Gastroesophageal sphincter (tissue), 4 donors: ENCODE results near the gene TMTC2. TPM values are rescaled to one million over a fixed set of nuclear protein-coding genes. Genes with fewer than 3 reads are reported as not detected.

Source experiments
- ATAC-seq: fragments of 150-250 bp; one replicate; pipeline ENCODE4 v1.9.1; 2016; ENCODE audit warnings: mild to moderate bottlenecking, moderate library complexity
- H3K27ac ChIP-seq, 4 donors: fragments of 200-600 bp; sonication (generic) in 3 of 4; 1 replicate in 3 of 4; 2 replicates in 1 of 4; pipeline ENCODE4 v1.5.1; 2016 to 2019
- H3K27me3 ChIP-seq: fragments of 200-600 bp; sonication (generic); one replicate; pipeline ENCODE4 v1.5.1; 2019
- H3K36me3 ChIP-seq, 2 donors: fragments of 200-600 bp; sonication (generic); one replicate each; pipeline ENCODE4 v1.5.1; 2019; ENCODE audit warnings: control low read depth in 1 of 2
- H3K4me1 ChIP-seq, 3 donors: fragments of 200-600 bp; sonication (generic); 1 replicate in 2 of 3; 2 replicates in 1 of 3; pipeline ENCODE4 v1.5.1; 2016 to 2019; ENCODE audit warnings: control low read depth in 2 of 3
- H3K4me3 ChIP-seq, 2 donors: fragments of 200-600 bp; sonication (generic); one replicate each; pipeline ENCODE4 v1.5.1; 2019; ENCODE audit warnings: mild to moderate bottlenecking in 1 of 2, moderate library complexity in 1 of 2
- H3K9me3 ChIP-seq, 3 donors: fragments of 200-600 bp; sonication (generic); one replicate each; pipeline ENCODE4 v1.5.1; 2017 to 2019; ENCODE audit warnings: control low read depth in 2 of 3
- EP300 ChIP-seq: sonication (generic); formaldehyde crosslinking; IDR thresholded peaks from one replicate; pipeline ENCODE4 v1.6.1; 2017; ENCODE audit warnings: antibody characterized with exemption, mild to moderate bottlenecking
- POLR2A ChIP-seq, 2 donors: fragments of 450-650 bp; IDR thresholded peaks; one replicate each; pipeline ENCODE4 v1.6.1; 2017; ENCODE audit warnings: antibody characterized with exemption in 2 of 2, mild to moderate bottlenecking in 2 of 2, moderate library complexity in 1 of 2
- POLR2AphosphoS5 ChIP-seq: sonication (generic); formaldehyde crosslinking; IDR thresholded peaks from one replicate; pipeline ENCODE4 v1.6.1; 2017; ENCODE audit warnings: antibody characterized with exemption
- WGBS, 2 donors: methylation state at CpG; one replicate each; pipeline ENCODE4 v1.1.5; 2018; ENCODE audit warnings: low coverage in 1 of 2; 5-methylcytosine and 5-hydroxymethylcytosine counted together
- total RNA-seq, 4 donors: library from RNA; depleted of rRNA; stranded (reverse); fragments of >200 nt; gene quantifications; one replicate each; pipeline ENCODE4 v1.1.0, GENCODE V29; 2016
- TF ChIP-seq, protein P1 (sequence below), 4 experiments: fragments of 200-600 bp in 2 of 4; fragments of 450-650 bp in 2 of 4; sonication (generic) in 1 of 4; IDR thresholded peaks; one replicate each; pipeline ENCODE4 v1.5.1; 2017 to 2019; ENCODE audit warnings: antibody characterized with exemption in 4 of 4, mild to moderate bottlenecking in 2 of 4, moderate library complexity in 2 of 4

Gene TMTC2
- total RNA-seq, 4 donors from 2014 or later = 7.4 to 21.8 (median 16.0) TPM

DNA sequence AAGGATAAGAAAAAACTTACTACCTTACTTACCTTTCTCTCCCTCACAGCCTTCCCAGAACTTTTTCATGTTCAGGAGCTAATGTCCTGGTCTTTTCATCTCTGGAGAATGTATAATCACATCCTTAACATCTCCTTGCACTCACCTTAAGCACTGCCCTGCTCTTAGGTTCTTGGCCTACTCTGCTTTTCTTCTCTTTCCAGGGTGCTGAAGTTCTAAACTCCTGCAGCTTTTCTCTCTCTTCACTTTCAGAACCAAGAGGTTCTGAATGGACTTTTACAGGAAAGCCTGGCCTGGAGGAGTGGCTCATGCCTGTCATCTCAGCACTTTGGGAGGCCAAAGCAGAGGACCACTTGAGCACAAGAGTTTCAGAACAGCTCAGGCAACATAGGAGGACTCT is 101.9 kb downstream of the TMTC2 start:
- TF ChIP-seq, protein P1, sequence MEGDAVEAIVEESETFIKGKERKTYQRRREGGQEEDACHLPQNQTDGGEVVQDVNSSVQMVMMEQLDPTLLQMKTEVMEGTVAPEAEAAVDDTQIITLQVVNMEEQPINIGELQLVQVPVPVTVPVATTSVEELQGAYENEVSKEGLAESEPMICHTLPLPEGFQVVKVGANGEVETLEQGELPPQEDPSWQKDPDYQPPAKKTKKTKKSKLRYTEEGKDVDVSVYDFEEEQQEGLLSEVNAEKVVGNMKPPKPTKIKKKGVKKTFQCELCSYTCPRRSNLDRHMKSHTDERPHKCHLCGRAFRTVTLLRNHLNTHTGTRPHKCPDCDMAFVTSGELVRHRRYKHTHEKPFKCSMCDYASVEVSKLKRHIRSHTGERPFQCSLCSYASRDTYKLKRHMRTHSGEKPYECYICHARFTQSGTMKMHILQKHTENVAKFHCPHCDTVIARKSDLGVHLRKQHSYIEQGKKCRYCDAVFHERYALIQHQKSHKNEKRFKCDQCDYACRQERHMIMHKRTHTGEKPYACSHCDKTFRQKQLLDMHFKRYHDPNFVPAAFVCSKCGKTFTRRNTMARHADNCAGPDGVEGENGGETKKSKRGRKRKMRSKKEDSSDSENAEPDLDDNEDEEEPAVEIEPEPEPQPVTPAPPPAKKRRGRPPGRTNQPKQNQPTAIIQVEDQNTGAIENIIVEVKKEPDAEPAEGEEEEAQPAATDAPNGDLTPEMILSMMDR (IDR thresholded peaks at IDR 0.05) = no peak
- TF ChIP-seq POLR2A (IDR thresholded peaks at IDR 0.05) = no peak
- TF ChIP-seq EP300 = no peak
- TF ChIP-seq POLR2AphosphoS5 = no peak
- H3K27me3 ChIP-seq = no peaks in the 10 kb centered on the region
- no peaks in the 10 kb centered on the region for H3K4me1 ChIP-seq
- no peaks in the 10 kb centered on the region for H3K36me3 ChIP-seq
- no peak overlapping the region for H3K27ac ChIP-seq
- ATAC-seq = no peak
- no peaks in the 10 kb centered on the region for H3K9me3 ChIP-seq
- no peak overlapping the region for H3K4me3 ChIP-seq

DNA sequence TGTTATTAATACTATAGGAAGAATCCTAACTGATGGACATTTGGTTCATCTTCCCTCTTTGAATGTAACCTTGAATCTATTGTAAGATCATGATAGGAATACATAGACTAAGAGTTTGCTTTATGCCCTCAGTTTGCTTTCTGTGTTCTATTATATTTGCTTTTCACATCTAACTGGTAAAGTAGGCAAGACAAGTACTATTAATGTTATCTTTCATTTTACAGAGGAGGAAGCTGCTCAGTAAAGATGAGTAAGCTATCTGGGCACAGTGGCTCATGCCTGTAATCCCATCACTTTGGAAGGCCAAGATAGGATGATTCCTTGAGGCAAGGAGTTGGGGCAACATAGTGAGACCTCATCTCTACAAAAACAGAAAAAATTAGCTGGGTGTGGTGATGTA is 103.0 kb downstream of the TMTC2 start:
- TF ChIP-seq EP300 = no peak
- no peak for TF ChIP-seq POLR2A (IDR thresholded peaks at IDR 0.05)
- TF ChIP-seq, protein P1 (IDR thresholded peaks at IDR 0.05) = no peak
- TF ChIP-seq POLR2AphosphoS5 = no peak
- Histone ChIP-seq H3K9me3 (no peaks in the 10 kb centered on the region), H3K36me3 (no peaks in the 10 kb centered on the region), H3K4me1 (no peaks in the 10 kb centered on the region), H3K27ac (no peak overlapping the region), H3K4me3 (no peak overlapping the region), H3K27me3 (no peaks in the 10 kb centered on the region)
- no peak for ATAC-seq

- TF ChIP-seq, protein P1 (IDR thresholded peaks at IDR 0.05) = no peak
- TF ChIP-seq POLR2AphosphoS5 (no peak), EP300 (no peak), POLR2A (IDR thresholded peaks at IDR 0.05) (no peak)
- Histone ChIP-seq H3K36me3 (no peaks in the 10 kb centered on the region), H3K27me3 (no peaks in the 10 kb centered on the region), H3K4me3 (no peak overlapping the region), H3K9me3 (no peaks in the 10 kb centered on the region), H3K4me1 (no peaks in the 10 kb centered on the region), H3K27ac (no peak overlapping the region)
- ATAC-seq = no peak
- WGBS, 2 donors = 83 to 89% methylated on average over 7 to 8 of the region's 8 CpGs
These were observed 107.1 kb downstream of the TMTC2 start for GRCh38 chr12:82793751-82794281.

GRCh38 chr12:82797480-82797879 is 110.8 kb downstream of the TMTC2 start:
- Histone ChIP-seq H3K27me3 (no peaks in the 10 kb centered on the region), H3K9me3 (no peaks in the 10 kb centered on the region), H3K4me3 (no peak overlapping the region), H3K36me3 (no peaks in the 10 kb centered on the region), H3K27ac (no peak overlapping the region), H3K4me1 (no peaks in the 10 kb centered on the region)
- WGBS, 2 donors = 86 to 88% methylated on average over 3 to 4 of the region's 4 CpGs
- ATAC-seq = no peak
- TF ChIP-seq, protein P1 (IDR thresholded peaks at IDR 0.05) = no peak
- no peak for TF ChIP-seq EP300
- no peak for TF ChIP-seq POLR2A (IDR thresholded peaks at IDR 0.05)
- no peak for TF ChIP-seq POLR2AphosphoS5

DNA sequence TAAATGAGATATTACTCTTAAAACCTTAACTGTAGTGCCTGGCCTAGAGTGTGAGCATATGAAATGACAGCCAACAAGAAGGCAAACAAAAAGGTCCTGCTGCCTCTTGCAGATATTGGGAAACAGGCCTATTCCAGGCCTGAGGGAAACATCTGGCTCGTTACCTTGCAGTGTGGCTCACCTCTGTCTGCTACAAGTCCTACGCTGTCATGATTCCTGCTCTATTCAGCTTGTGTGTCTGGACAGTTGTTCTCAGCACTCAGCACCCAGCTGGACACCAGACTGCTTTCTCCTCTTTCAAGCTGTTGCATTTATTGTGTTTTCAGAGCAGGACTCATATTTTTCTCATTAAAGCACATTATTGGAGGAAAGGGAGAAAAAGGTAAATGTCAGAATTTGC is 113.5 kb downstream of the TMTC2 start:
- Histone ChIP-seq H3K36me3 (no peaks in the 10 kb centered on the region), H3K4me1 (no peaks in the 10 kb centered on the region), H3K27me3 (no peaks in the 10 kb centered on the region), H3K9me3 (no peaks in the 10 kb centered on the region), H3K27ac (no peak overlapping the region), H3K4me3 (no peak overlapping the region)
- 88 to 100% methylated on average over 1 to 2 of the region's 2 CpGs for WGBS, 2 donors
- TF ChIP-seq EP300 (no peak), POLR2A (IDR thresholded peaks at IDR 0.05) (no peak), POLR2AphosphoS5 (no peak)
- TF ChIP-seq, protein P1 (IDR thresholded peaks at IDR 0.05) = no peak
- no peak for ATAC-seq
